PC-9 (cell line): ENCODE data around the gene CDO1. TPM values are rescaled to one million over a fixed set of nuclear protein-coding genes. Genes with fewer than 3 reads are reported as not detected.

Source experiments
- BruUV-seq: library from RNA; stranded (reverse); fragments of 400-500 nt; replicated peaks from 2 replicates; lab custom pipeline; 2021; lab: Mats Ljungman, UMichigan
- CTCF ChIA-PET: fragments of 300-600 bp; sonication (Branson Sonifier 250); formaldehyde crosslinking; loops from one replicate; lab custom pipeline; 2022; ENCODE audit warnings: antibody characterized with exemption; lab: Charles Lee
- POLR2A ChIA-PET: fragments of 300-600 bp; sonication (Branson Sonifier 250); formaldehyde crosslinking; loops from one replicate; lab custom pipeline; 2022; ENCODE audit warnings: antibody characterized with exemption; ENCODE audit not compliant: unreplicated experiment; lab: Charles Lee
- DNase-seq, 2 experiments: peaks; one replicate each; pipeline versions ENCODE4 v3.0.0 to v3.0.0-alpha.2; 2015 to 2022; ENCODE audit warnings: mixed read lengths in 1 of 2
- H2AFZ ChIP-seq: fragments of 200-600 bp; sonication (generic); 2 replicates; pipeline ENCODE4 v1.8.1; 2017; ENCODE audit warnings: antibody characterized with exemption
- H3F3A ChIP-seq: fragments of 200-600 bp; sonication (generic); 2 replicates; pipeline ENCODE4 v1.8.1; 2017; ENCODE audit warnings: antibody characterized with exemption, mild to moderate bottlenecking, low read depth; ENCODE audit not compliant: insufficient read depth
- H3K27ac ChIP-seq: fragments of 200-600 bp; sonication (generic); 2 replicates; pipeline ENCODE4 v1.6.1; 2016; ENCODE audit warnings: mixed run types
- H3K27me3 ChIP-seq: fragments of 200-600 bp; sonication (generic); 2 replicates; pipeline ENCODE4 v1.6.1; 2016; ENCODE audit warnings: low read depth, mixed run types; ENCODE audit not compliant: insufficient read depth
- H3K36me3 ChIP-seq: fragments of 200-600 bp; sonication (generic); 2 replicates; pipeline ENCODE4 v1.6.1; 2016; ENCODE audit warnings: low read depth, mixed run types
- H3K4me1 ChIP-seq: fragments of 200-600 bp; sonication (generic); replicated peaks from 2 replicates; pipeline ENCODE4 v1.6.1; 2016; ENCODE audit warnings: mixed run types; ENCODE audit not compliant: insufficient read depth
- H3K4me2 ChIP-seq: fragments of 200-600 bp; sonication (generic); 2 replicates; pipeline ENCODE4 v1.6.1; 2017; ENCODE audit warnings: mixed run types
- H3K4me3 ChIP-seq: fragments of 200-600 bp; sonication (generic); 2 replicates; pipeline ENCODE4 v1.6.1; 2016; ENCODE audit warnings: mixed run types
- H3K79me2 ChIP-seq: fragments of 200-600 bp; sonication (generic); 2 replicates; pipeline ENCODE4 v1.6.1; 2017; ENCODE audit warnings: low read depth, mixed run types
- H3K9me2 ChIP-seq: fragments of 200-600 bp; sonication (generic); 2 replicates; pipeline ENCODE4 v1.8.1; 2017; ENCODE audit warnings: mild to moderate bottlenecking; ENCODE audit not compliant: insufficient read depth
- H3K9me3 ChIP-seq: fragments of 200-600 bp; sonication (generic); 2 replicates; pipeline ENCODE4 v1.8.1; 2016; ENCODE audit warnings: low read depth; ENCODE audit not compliant: insufficient read depth
- H4K20me1 ChIP-seq: fragments of 200-600 bp; sonication (generic); 2 replicates; pipeline ENCODE4 v1.8.1; 2017; ENCODE audit not compliant: insufficient read depth
- EZH2 ChIP-seq: fragments of 200-600 bp; sonication (generic); IDR thresholded peaks from 2 replicates; pipeline ENCODE4 v1.8.0; 2017; ENCODE audit warnings: antibody characterized with exemption, low read depth
- intact Hi-C: fragments of 100-400 bp; cut with micrococcal nuclease; formaldehyde crosslinking; loops from one replicate; pipeline ENCODE4 v1.10.0; 2022; ENCODE audit not compliant: unreplicated experiment
- total RNA-seq: library from RNA; stranded (reverse); gene quantifications from 2 replicates; pipeline ENCODE4 v1.2.3, GENCODE V29; 2021
- TF ChIP-seq, protein P1 (sequence below): fragments of 200-600 bp; sonication (generic); conservative IDR thresholded peaks from 2 replicates; pipeline ENCODE4 v1.6.1; 2017; ENCODE audit warnings: mixed run types, antibody characterized with exemption, mild to moderate bottlenecking, moderate library complexity

CDO1 gene
- total RNA-seq, 1 experiment from 2014 or later: not detected

GRCh38 chr5:115815693-115816225 lies 700 bp downstream of the CDO1 start:
- H3K9me2 ChIP-seq: no peaks in the 10 kb centered on the region
- no peaks in the 10 kb centered on the region for H3K79me2 ChIP-seq
- BruUV-seq: no TSS peak
- H3K4me3 ChIP-seq: no peak overlapping the region
- H2AFZ ChIP-seq: no peak overlapping the region
- DNase-seq: no peak
- no peaks in the 10 kb centered on the region for H3F3A ChIP-seq
- H3K4me2 ChIP-seq: no peak overlapping the region
- intact Hi-C loops: no loop called here
- TF ChIP-seq, protein P1, sequence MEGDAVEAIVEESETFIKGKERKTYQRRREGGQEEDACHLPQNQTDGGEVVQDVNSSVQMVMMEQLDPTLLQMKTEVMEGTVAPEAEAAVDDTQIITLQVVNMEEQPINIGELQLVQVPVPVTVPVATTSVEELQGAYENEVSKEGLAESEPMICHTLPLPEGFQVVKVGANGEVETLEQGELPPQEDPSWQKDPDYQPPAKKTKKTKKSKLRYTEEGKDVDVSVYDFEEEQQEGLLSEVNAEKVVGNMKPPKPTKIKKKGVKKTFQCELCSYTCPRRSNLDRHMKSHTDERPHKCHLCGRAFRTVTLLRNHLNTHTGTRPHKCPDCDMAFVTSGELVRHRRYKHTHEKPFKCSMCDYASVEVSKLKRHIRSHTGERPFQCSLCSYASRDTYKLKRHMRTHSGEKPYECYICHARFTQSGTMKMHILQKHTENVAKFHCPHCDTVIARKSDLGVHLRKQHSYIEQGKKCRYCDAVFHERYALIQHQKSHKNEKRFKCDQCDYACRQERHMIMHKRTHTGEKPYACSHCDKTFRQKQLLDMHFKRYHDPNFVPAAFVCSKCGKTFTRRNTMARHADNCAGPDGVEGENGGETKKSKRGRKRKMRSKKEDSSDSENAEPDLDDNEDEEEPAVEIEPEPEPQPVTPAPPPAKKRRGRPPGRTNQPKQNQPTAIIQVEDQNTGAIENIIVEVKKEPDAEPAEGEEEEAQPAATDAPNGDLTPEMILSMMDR: no peak
- TF ChIP-seq EZH2: no peak
- no peaks in the 10 kb centered on the region for H3K36me3 ChIP-seq
- no peaks in the 10 kb centered on the region for H3K4me1 ChIP-seq
- no peaks in the 10 kb centered on the region for H3K9me3 ChIP-seq
- H3K27me3 ChIP-seq: no peaks in the 10 kb centered on the region
- no peak overlapping the region for H3K27ac ChIP-seq
- no peaks in the 10 kb centered on the region for H4K20me1 ChIP-seq
- ChIA-PET CTCF (no interaction called here), POLR2A (no interaction called here)

DNA sequence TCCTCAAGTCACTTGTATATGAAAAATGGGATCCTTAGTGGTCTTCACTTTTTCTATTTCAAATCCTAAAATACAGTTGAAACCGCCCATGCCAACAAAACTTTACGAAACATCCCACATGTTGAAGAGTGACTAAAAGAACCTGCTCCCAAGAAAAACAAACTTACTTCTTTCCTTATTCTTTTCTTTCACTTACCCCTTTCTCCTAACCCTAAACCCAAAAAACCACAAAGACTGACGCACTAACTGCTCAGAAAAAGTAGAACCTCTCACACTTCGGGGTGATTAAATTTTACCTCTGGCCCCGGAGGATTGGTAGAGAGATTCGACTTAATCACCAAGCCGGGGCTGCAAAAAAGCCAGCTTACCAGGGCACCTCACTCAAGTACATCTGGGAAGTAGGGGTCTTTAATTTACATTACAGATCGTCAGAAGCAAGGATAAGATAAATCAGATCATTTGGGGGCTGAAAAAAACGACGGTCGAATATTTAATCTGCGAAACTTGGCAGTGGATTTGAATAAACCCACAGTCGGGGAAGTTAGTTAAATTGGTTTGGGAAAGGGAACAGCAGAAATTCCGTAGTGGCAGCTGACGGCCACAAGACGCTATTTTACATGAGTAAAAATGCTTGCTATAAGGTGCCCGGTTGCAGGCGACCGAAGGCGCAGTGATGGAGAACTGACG lies 1.3 kb downstream of the CDO1 start:
- H3K4me2 ChIP-seq: no peak overlapping the region
- POLR2A ChIA-PET: no interaction called here
- no TSS peak for BruUV-seq
- H3F3A ChIP-seq: no peaks in the 10 kb centered on the region
- H3K9me3 ChIP-seq: no peaks in the 10 kb centered on the region
- H3K79me2 ChIP-seq: no peaks in the 10 kb centered on the region
- H3K36me3 ChIP-seq: no peaks in the 10 kb centered on the region
- intact Hi-C loops: no loop called here
- CTCF ChIA-PET: no interaction called here
- H3K4me1 ChIP-seq: no peaks in the 10 kb centered on the region
- DNase-seq: no peak
- H2AFZ ChIP-seq: no peak overlapping the region
- no peaks in the 10 kb centered on the region for H3K27me3 ChIP-seq
- TF ChIP-seq, protein P1: no peak
- no peak overlapping the region for H3K4me3 ChIP-seq
- no peaks in the 10 kb centered on the region for H4K20me1 ChIP-seq
- no peaks in the 10 kb centered on the region for H3K9me2 ChIP-seq
- no peak overlapping the region for H3K27ac ChIP-seq

DNA sequence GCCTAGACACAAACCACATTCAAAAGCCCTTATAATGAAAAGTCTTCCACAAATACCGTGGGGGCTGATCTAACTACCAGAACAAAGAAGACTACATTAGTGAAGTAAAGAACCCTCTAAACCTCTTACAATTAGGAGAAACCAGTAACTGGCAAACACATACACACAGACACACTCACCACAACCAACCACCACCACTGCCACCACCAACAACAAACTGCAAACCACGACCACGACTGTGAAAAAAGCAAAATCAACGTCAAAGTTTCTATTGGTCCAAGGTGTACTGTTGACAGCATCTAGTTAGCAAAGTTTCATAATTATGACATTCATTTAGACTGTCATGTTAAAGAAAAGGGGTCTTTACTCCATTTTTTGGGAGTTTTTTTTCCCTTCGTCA lies 2.7 kb downstream of the CDO1 start:
- Histone ChIP-seq H3K27me3 (no peaks in the 10 kb centered on the region), H3K4me1 (no peaks in the 10 kb centered on the region), H3K9me2 (no peaks in the 10 kb centered on the region; the same call in 1 of the 2 replicates), H3K9me3 (no peaks in the 10 kb centered on the region), H3K79me2 (no peaks in the 10 kb centered on the region), H3K4me2 (no peak overlapping the region), H4K20me1 (no peaks in the 10 kb centered on the region), H3F3A (no peaks in the 10 kb centered on the region), H3K36me3 (no peaks in the 10 kb centered on the region), H2AFZ (no peak overlapping the region), H3K27ac (no peak overlapping the region), H3K4me3 (no peak overlapping the region)
- ChIA-PET POLR2A (no interaction called here), CTCF (no interaction called here)
- TF ChIP-seq, protein P1: no peak
- no peak for TF ChIP-seq EZH2
- no peak for DNase-seq
- intact Hi-C loops: no loop called here
- no TSS peak for BruUV-seq
